Astrocyte of the cerebellum (primary cell): ENCODE results near the gene SGO2.
"Not testable (repeated sequence)": the region's sequence is repeated elsewhere in the genome, so short reads cannot be mapped to it uniquely, and the experiment has no call there.

Experiments used
- DNase-seq: peaks from one replicate; pipeline ENCODE4 v3.0.0-alpha.2; 2011; ENCODE audit warnings: low read depth
- H3K4me3 ChIP-seq: 2 replicates; pipeline ENCODE4 v1.5.1; 2011; ENCODE audit warnings: mild to moderate bottlenecking, low read depth, low read length, moderate library complexity
- in situ Hi-C: cut with HindIII; loops from 2 replicates; pipeline ENCODE4 v1.10.0; 2017; ENCODE audit warnings: low sequenced_read_pairs
- TF ChIP-seq, protein P1 (sequence below): IDR thresholded peaks from 2 replicates; pipeline ENCODE4 v1.5.1; 2012; ENCODE audit warnings: low read length, low read depth, moderate library complexity, mild to moderate bottlenecking; ENCODE audit errors: missing control alignments

SGO2 gene

DNA sequence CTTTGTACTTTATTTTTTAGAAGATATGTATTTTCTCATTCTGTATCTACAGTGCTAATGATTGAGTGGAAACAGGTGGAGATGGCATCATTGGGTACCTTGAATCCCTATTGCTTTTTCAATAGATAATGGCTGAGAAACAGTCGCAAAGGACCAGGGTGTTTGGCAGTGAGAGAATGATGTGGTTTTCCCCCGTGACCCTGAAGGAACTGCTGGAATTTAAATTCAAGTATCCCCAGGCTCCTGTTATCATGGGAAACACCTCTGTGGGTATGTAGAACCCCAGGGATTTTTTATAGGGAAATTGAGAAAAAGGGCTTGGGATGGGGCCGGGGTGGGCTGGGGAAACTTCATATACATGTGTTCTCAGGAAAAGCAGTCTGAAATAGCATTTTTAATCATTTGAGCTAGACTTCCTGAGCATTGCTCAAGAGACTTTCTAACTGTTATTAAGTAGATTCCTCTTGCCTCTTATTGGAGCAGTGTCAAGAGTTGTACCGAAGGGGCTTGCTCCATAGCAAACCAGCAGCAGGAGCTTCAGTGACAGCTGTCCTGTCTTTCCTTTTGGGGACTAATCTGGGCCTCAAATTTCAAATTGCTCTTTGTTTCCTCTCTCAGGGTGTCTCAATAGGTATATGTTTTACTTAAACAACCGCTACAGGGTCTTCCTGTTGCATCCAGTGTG lies 78.7 kb downstream of the SGO2 start:
- no peak for DNase-seq
- in situ Hi-C loops: no loop called here
- TF ChIP-seq, protein P1, sequence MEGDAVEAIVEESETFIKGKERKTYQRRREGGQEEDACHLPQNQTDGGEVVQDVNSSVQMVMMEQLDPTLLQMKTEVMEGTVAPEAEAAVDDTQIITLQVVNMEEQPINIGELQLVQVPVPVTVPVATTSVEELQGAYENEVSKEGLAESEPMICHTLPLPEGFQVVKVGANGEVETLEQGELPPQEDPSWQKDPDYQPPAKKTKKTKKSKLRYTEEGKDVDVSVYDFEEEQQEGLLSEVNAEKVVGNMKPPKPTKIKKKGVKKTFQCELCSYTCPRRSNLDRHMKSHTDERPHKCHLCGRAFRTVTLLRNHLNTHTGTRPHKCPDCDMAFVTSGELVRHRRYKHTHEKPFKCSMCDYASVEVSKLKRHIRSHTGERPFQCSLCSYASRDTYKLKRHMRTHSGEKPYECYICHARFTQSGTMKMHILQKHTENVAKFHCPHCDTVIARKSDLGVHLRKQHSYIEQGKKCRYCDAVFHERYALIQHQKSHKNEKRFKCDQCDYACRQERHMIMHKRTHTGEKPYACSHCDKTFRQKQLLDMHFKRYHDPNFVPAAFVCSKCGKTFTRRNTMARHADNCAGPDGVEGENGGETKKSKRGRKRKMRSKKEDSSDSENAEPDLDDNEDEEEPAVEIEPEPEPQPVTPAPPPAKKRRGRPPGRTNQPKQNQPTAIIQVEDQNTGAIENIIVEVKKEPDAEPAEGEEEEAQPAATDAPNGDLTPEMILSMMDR: no peak

DNA sequence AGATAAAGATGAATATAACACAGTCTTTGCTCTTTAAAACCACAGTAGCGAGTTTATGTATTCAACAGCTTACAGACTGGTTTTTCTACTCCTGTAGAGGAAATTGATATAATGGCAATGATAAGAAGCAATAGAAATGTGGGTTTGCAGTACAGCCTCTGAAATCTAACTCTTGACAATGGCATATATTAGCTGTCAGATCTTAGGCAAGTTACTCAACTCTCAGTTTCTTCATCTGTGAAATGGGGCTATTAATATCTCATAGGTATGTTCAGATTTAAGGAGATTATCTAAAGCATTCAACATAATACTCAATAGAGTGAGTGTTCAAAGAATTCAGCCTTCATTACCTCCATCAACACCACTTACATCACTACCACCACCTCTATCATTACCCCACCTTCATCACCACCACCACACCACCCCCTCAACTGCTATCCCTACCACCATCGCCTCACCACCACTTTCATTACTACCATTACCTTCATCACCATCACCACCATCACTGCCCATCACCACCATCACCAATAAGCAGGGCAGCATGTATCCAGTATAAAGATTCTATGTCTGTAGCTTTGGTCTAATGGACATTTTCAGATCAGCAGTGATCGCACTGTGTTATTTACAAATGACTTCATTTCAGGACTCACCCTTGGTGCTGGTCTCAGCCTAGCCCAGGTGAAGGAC lies 82.5 kb downstream of the SGO2 start:
- TF ChIP-seq, protein P1: no peak
- H3K4me3 ChIP-seq: no peak overlapping the region
- DNase-seq: no peak
- in situ Hi-C loops: no loop called here

More for the DNA sequence above, 78.7 kb downstream of the SGO2 start:
- H3K4me3 ChIP-seq: no peak overlapping the region

DNA sequence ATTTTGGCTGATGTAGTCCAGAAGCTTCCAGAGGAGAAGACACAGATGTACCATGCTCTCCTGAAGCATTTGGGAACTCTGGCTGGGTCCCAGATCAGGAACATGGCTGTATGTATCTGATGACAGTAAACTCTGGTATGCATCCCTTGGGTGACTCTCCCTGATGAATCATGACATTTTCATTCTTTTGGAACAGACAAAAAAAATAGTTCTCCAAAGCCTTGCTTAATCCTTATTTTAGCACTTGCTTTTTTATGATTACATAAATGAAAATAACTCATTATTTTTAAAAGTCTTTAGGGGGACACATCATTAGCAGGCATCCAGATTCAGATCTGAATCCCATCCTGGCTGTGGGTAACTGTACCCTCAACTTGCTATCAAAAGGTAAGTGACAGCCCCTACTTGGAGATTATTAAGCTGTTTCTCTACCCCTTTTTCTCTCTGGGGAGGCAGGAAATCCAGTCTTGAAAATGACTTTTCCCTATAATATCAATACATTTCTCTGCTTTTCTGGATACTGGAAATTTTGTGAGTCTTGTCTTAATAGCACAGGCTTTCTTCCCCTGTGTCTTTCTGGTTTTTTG lies 83.1 kb downstream of the SGO2 start:
- no peak overlapping the region for H3K4me3 ChIP-seq
- in situ Hi-C loops: no loop called here
- TF ChIP-seq, protein P1: no peak
- no peak for DNase-seq

DNA sequence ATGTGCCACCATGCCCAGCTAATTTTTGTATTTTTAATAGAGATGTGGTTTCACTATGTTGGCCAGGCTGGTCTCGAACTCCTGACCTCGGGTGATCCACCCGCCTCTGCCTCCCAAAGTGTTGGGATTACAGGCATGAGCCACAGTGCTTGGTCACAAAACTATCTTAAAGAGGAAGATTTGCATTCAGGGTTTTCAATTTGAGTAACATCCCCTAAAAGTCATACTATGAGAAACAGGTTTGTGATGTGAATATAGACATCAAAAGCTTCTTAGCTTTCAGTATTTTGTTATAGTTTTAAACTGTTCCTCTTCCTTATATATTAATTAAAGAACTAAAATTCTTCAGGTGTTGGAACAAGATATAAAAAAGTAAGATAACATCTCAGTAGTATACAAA lies 84.2 kb downstream of the SGO2 start:
- in situ Hi-C loops, H3K4me3 ChIP-seq, DNase-seq: not testable (repeated sequence)

DNA sequence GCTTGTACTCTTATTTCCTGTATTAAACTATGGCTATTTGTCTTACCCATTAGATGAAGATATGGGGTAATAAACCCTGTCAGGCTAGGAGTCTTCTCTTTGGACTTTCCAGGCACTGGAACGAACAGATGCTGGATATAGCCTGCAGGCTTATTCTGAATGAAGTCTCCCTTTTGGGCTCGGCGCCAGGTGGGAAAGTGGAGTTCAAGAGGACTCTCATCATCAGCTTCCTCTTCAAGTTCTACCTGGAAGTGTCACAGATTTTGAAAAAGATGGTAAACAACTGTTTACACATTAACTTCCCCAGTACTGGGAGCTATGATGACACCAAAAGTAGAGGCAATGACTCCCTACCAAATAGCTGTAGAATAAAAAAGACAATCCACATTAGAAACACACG lies 87.7 kb downstream of the SGO2 start:
- TF ChIP-seq, protein P1: no peak
- no peak for DNase-seq
- in situ Hi-C loops: no loop called here
- H3K4me3 ChIP-seq: no peak overlapping the region

DNA sequence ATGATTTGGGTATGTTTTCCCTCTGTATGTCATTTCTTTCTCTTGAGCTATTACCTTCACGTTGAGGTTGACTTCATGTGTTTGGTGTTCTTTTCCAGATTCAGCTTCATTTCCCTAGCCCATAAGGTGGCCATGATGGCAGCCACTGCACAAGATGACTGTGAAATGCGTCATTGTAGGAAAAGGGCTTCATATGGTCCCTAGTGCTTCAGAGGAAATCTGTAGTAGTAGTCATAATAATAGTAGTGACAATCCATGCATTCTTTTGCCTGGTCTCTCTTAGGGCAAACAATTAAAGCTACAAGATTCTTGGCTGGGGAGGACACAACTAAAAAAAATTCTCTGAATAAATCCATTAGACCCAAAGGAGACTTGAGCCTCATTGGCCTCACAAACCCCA lies 88.2 kb downstream of the SGO2 start:
- TF ChIP-seq, protein P1: no peak
- H3K4me3 ChIP-seq: no peak overlapping the region
- no peak for DNase-seq
- in situ Hi-C loops: no loop called here

DNA sequence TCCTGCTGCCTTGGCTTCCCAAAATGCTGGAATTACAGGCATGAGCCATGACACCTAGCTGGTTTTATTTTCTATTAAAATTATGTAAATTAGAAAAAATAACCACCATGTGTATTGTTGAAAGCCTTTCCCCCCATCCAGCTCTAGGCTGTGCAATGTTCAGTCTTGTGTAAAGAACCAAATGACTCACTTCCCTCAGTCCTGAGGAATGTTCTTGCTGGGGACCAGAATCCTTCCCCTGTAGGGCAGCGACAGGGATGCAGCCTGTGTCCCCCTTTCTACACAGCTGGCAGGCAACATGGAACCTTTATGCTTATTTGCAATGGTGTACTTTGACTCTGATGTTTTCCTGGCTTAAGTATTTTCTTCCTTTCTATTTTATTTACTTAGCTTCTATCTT lies 89.2 kb downstream of the SGO2 start:
- TF ChIP-seq, protein P1: no peak
- H3K4me3 ChIP-seq: no peak overlapping the region
- peak; percentile 49 for DNase-seq
- in situ Hi-C loops: no loop called here
